Measurements from ENCODE around the gene ZC3H7A.
"Not testable (repeated sequence)": the region's sequence is repeated elsewhere in the genome, so short reads cannot be mapped to it uniquely, and the experiment has no call there.

The ZC3H7A gene, protein sequence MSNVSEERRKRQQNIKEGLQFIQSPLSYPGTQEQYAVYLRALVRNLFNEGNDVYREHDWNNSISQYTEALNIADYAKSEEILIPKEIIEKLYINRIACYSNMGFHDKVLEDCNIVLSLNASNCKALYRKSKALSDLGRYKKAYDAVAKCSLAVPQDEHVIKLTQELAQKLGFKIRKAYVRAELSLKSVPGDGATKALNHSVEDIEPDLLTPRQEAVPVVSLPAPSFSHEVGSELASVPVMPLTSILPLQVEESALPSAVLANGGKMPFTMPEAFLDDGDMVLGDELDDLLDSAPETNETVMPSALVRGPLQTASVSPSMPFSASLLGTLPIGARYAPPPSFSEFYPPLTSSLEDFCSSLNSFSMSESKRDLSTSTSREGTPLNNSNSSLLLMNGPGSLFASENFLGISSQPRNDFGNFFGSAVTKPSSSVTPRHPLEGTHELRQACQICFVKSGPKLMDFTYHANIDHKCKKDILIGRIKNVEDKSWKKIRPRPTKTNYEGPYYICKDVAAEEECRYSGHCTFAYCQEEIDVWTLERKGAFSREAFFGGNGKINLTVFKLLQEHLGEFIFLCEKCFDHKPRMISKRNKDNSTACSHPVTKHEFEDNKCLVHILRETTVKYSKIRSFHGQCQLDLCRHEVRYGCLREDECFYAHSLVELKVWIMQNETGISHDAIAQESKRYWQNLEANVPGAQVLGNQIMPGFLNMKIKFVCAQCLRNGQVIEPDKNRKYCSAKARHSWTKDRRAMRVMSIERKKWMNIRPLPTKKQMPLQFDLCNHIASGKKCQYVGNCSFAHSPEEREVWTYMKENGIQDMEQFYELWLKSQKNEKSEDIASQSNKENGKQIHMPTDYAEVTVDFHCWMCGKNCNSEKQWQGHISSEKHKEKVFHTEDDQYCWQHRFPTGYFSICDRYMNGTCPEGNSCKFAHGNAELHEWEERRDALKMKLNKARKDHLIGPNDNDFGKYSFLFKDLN

DNA sequence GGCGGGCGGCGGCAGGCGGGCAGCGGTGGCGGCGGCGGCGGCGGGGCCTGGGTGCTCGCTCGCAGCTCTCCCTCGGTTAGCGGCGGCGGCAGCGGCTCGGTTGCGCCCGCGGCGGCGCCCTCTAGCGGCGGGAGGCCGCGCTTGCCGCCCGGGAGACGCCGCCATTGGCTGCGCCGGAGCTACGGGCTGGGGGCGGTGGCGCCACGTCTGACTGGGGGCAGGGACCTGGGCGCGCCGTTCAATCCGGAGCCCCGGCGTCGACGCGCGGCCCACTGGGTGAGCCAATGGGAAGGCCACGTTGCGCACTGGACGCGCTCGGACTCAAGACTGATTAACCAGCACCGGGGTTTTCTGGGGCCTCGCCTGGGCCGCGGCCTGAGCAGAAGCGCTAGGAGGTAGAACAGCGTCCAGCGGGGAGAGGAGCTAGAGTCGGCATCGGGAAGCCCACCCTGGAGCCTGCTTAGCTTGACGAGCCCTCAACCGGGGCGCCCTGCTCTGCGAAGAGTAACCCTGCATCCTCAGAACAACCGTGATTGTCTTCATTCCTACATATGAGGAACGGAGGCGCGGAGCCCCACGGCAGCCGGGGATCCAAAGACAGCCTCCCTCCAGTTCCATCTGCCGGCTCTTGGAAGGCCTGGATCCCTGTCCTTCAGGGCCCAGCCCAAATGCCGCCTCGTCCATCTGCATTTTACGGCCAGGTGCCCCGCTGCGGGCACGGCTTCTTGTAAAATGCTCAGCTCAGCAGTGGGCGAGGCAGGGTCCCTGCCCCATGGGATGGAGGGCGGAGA is at the start of gene ZC3H7A:
Gene ZC3H7A (minus strand): TSS at position 93 of the 791 bp plus-strand sequence. CDS start 14,904 bp downstream, outside the sequence.
- peak; percentile 98 for DNase-seq

DNA sequence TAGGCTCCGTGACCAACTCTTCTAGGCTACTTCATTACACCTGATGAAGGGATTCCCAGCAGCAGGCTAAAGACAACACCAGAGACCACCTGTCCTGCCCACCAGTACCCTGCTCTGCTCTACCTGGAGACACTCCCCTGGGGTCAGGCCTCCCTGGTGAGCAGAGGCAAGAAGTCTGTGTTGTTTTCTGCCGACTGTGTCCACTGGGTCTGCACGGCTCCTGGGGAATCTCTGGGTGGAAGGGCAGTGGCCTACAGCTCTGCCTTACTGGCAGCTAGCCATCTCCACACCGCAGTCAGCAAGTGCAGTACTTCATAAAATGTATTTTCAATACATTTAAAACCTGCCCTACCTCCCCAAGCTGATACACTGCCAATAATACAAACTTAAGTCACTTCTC is 47.4 kb upstream of the ZC3H7A start:
- no peak for DNase-seq

- no peak for DNase-seq
Measured at GRCh38 chr16:11843861-11844260, 46.8 kb upstream of the ZC3H7A start.

- no peak for DNase-seq
Measured at GRCh38 chr16:11843206-11843605, 46.1 kb upstream of the ZC3H7A start.

DNA sequence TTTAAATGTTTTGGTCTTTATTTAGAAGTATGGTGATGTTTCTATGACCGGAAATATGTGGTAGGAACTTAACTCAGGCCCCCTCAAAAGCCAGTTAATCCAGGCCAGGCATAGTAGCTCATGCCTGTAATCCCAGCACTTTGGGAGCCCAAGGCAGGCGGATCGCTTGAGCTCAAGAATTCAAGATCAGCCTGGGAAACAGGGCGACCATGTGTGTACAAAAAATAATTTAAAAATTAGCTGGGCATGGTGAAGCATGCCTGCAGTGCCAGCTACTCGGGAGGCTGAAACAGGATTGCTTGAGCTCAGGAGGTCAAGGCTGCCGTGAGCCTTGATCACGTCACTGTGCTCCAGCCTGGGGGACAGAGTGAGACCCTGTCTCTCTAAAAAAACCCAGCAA is 44.0 kb upstream of the ZC3H7A start:
- no peak for DNase-seq

DNA sequence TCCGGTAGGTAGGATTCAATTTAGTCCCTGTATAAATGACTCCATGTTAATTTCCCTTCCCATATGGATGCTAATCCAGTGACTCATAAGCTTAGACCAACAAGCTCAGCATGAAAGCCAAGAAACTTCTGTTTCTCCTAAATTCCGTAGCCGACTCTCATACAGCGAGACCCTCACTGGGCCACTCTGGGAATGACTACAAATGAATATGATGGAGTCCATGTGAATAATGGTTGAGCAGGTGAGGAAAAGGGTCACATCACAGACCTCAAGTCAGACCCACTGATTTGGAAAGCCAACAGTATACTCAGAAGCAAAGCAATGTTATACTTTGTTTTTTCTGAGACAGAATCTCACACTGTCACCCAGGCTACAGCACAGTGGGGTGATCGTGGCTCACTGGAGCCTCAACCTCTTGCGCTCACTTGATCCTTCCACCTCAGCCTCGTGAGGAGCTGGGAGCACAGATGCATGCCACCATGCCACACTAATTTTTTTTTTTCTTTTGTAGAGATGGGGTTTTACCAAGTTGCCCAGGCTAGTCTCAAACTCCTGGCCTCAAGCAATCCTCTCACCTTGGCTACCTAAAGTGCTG is 39.7 kb upstream of the ZC3H7A start:
- peak; percentile 86 for DNase-seq

GRCh38 chr16:11835891-11836649 is 39.0 kb upstream of the ZC3H7A start:
- peak; percentile 96 for DNase-seq

DNA sequence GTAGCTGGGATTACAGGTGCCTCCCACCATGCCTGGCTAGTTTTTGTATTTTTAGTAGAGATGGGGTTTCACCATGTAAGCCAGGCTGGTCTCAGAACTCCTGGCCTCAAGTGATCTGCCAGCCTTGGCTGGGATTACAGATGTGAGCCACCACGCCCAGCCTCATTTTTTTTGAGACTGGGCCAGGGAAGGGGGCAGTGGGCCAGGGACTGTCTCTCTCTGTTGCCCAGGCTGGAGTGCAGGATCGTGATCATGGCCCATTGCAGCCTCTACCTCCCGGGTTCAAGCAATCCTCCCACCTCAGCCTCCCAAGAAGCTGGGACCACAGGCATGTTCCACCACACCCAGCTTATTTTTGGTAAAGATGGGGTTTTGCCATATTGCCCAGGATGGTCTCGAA is 38.3 kb upstream of the ZC3H7A start:
- DNase-seq, result peak; percentile 32

GRCh38 chr16:11833951-11834695 is 37.1 kb upstream of the ZC3H7A start:
- DNase-seq, result peak; percentile 28

DNA sequence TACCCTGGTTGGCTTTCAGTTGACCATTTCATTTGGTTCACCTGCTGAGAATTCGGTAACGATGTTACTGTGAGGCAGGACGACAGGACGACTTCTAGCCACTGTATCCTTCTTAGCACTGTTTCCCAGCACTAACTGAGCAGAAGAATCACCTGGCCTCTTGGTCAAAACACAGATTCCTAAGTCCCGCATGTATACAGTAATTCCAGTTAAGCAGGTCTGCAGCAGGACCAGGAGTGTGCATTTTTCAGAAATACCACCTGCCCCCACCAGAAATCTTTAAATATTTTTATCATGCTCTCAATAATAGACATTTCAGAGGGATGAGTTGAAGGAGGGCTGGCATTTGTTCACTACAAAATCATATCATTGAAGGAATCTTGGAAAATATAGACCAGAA is 31.6 kb upstream of the ZC3H7A start:
- no peak for DNase-seq

DNA sequence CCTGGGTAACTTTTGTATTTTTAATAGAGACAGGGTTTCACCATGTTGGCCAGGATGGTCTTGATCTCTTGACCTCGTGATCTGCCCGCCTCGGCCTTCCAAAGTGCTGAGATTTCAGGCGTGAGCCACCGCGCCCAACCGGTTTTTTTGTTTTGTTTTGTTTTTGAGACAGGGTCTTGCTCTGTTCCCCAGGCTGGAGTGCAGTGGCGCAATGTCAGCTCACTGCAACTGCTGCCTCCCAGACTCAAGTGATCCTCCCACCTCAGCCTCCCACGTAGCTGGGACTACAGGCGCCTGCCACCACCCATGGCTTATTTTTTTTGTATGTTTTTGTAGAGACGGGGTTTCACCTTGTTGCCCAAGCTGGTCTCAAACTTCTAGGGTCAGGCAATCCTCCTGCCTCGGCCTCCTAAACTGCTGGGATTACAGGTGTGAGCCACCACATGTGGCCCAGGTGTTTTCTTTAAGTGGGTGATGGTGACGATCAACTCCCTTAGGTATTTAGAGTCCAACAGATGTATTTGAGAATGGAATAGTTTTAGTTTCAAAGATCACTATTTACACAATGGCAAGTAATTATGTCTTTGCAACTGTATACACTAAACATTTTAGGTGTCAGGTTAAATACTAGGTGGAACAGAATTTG is 28.6 kb upstream of the ZC3H7A start:
- not testable (repeated sequence) for DNase-seq

DNA sequence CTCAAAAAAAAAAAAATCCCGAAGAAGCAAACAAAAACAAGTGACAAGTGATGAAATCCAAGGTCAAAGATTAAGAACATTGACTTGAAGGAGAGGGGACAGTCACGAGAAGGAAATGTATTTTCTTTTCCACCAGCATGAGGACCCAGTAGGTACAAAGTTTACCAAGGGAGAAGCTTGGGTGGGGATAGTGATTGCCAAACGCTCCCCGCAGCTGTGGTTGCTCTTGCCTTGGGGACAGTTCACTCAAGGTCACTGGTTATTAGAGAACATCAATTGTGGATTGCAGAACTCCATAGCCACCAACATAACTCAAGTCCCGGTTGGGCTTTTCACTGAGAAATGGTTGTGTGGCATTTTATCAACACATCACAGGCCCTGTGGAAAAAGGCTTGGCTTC is 27.3 kb upstream of the ZC3H7A start:
- DNase-seq, result peak; percentile 23

- DNase-seq, result not testable (repeated sequence)
Measured at GRCh38 chr16:11823645-11824044, 26.6 kb upstream of the ZC3H7A start.

GRCh38 chr16:11819798-11820197 is 22.7 kb upstream of the ZC3H7A start:
- DNase-seq, result no peak

- not testable (repeated sequence) for DNase-seq
Measured at GRCh38 chr16:11818970-11819369, 21.9 kb upstream of the ZC3H7A start.

- DNase-seq, result no peak
Measured at GRCh38 chr16:11816123-11816522, 19.1 kb upstream of the ZC3H7A start.

GRCh38 chr16:11814800-11815199 is 17.7 kb upstream of the ZC3H7A start:
- not testable (repeated sequence) for DNase-seq

DNA sequence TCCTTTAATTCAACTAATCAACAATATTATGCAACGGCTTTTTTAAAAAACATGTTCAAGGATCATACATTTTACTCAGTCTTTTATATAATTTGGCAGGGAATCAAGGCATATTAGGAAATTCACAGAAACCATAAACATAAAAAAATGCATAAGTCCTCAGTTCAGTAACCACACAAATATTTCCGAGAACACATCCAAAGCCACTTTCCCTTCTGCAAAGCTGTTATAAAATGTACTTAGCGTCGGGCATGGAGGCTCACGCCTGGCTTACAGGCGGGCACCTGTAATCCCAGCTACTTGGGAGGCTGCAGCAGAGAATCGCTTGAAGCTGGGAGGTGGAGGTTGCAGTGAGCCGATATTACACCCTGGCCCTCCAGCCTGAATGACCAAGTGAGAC is 9.7 kb upstream of the ZC3H7A start:
- no peak for DNase-seq

- no peak for DNase-seq
Measured at GRCh38 chr16:11805556-11805955, 8.5 kb upstream of the ZC3H7A start.

- DNase-seq, result no peak
Measured at GRCh38 chr16:11801481-11802021, 4.5 kb upstream of the ZC3H7A start.
